Liver (tissue), 9 donors: ENCODE measurements around the gene IMPA2. TPM values are rescaled to one million over a fixed set of nuclear protein-coding genes. Genes with fewer than 3 reads are reported as not detected.

Experiments
- DNase-seq: peaks from one replicate; pipeline ENCODE4 v3.0.0-alpha.2; 2017; ENCODE audit warnings: low spot score
- H3K27ac ChIP-seq, 2 donors: one replicate each; pipeline ENCODE4 v1.7.0; 2013; ENCODE audit warnings: inconsistent platforms in 2 of 2, low read length in 2 of 2, control low read depth in 1 of 2, low read depth in 1 of 2, mild to moderate bottlenecking in 1 of 2
- H3K27me3 ChIP-seq, 4 donors: one replicate each; pipeline versions ENCODE4 v1.6.1 to v1.7.0; 2013; ENCODE audit warnings: low read length in 3 of 4, inconsistent platforms in 1 of 4, mild to moderate bottlenecking in 1 of 4, moderate library complexity in 1 of 4; ENCODE audit not compliant: control insufficient read depth in 4 of 4, insufficient read depth in 4 of 4
- H3K36me3 ChIP-seq, 4 donors: one replicate each; pipeline versions ENCODE4 v1.6.1 to v1.7.0; 2013; ENCODE audit warnings: low read length in 3 of 4, mild to moderate bottlenecking in 3 of 4, low read depth in 1 of 4, moderate library complexity in 1 of 4; ENCODE audit not compliant: control insufficient read depth in 4 of 4, insufficient read depth in 3 of 4
- H3K4me1 ChIP-seq, 4 donors: one replicate each; pipeline versions ENCODE4 v1.6.1 to v1.7.0; 2013; ENCODE audit warnings: low read length in 3 of 4, mild to moderate bottlenecking in 3 of 4, moderate library complexity in 1 of 4; ENCODE audit not compliant: control insufficient read depth in 4 of 4, insufficient read depth in 4 of 4
- H3K4me3 ChIP-seq, 3 donors: one replicate each; pipeline versions ENCODE4 v1.6.1 to v1.7.0; 2013; ENCODE audit warnings: low read length in 3 of 3, control low read depth in 1 of 3, low read depth in 1 of 3, mild to moderate bottlenecking in 1 of 3
- H3K9ac ChIP-seq, 2 donors: one replicate each; pipeline ENCODE4 v1.7.0; 2013; ENCODE audit warnings: low read length in 2 of 2, mild to moderate bottlenecking in 2 of 2, moderate library complexity in 2 of 2, control low read depth in 1 of 2, low read depth in 1 of 2
- H3K9me3 ChIP-seq, 4 donors: one replicate each; pipeline versions ENCODE4 v1.6.1 to v1.7.0; 2013; ENCODE audit warnings: low read length in 3 of 4; ENCODE audit not compliant: control insufficient read depth in 4 of 4
- EGR1 ChIP-seq, 2 donors: IDR thresholded peaks; 2 replicates each; pipeline ENCODE4 v1.6.1; 2016 to 2018; ENCODE audit warnings: antibody characterized with exemption in 2 of 2, low read depth in 2 of 2
- FOXA1 ChIP-seq: IDR thresholded peaks from 2 replicates; pipeline ENCODE4 v1.6.1; 2016; ENCODE audit warnings: antibody characterized with exemption
- FOXA2 ChIP-seq: IDR thresholded peaks from 2 replicates; pipeline ENCODE4 v1.6.1; 2016; ENCODE audit warnings: antibody characterized with exemption
- GABPA ChIP-seq, 2 donors: IDR thresholded peaks in 1 of 2; conservative IDR thresholded peaks in 1 of 2; 2 replicates each; pipeline ENCODE4 v1.6.1; 2016; ENCODE audit warnings: antibody characterized with exemption in 2 of 2, mild to moderate bottlenecking in 1 of 2, moderate library complexity in 1 of 2
- HNF4A ChIP-seq, 2 donors: conservative IDR thresholded peaks; 2 replicates each; pipeline ENCODE4 v1.6.1; 2016; ENCODE audit warnings: antibody characterized with exemption in 2 of 2, mild to moderate bottlenecking in 2 of 2
- HNF4G ChIP-seq: IDR thresholded peaks from 2 replicates; pipeline ENCODE4 v1.6.1; 2016; ENCODE audit warnings: antibody characterized with exemption
- JUND ChIP-seq, 2 donors: IDR thresholded peaks; 2 replicates each; pipeline ENCODE4 v1.6.1; 2016; ENCODE audit warnings: antibody characterized with exemption in 2 of 2
- NR2F2 ChIP-seq: IDR thresholded peaks from 2 replicates; pipeline ENCODE4 v1.6.1; 2016; ENCODE audit warnings: antibody characterized with exemption
- RAD21 ChIP-seq, 2 donors: IDR thresholded peaks; 2 replicates each; pipeline ENCODE4 v1.6.1; 2016; ENCODE audit warnings: antibody characterized with exemption in 2 of 2, mild to moderate bottlenecking in 2 of 2
- RXRA ChIP-seq, 2 donors: IDR thresholded peaks; 2 replicates each; pipeline ENCODE4 v1.6.1; 2017 to 2018; ENCODE audit warnings: antibody characterized with exemption in 2 of 2, mild to moderate bottlenecking in 1 of 2
- SP1 ChIP-seq: IDR thresholded peaks from 2 replicates; pipeline ENCODE4 v1.6.1; 2018; ENCODE audit warnings: antibody characterized with exemption, mild to moderate bottlenecking
- TAF1 ChIP-seq: conservative IDR thresholded peaks from 2 replicates; pipeline ENCODE4 v1.6.1; 2016; ENCODE audit warnings: antibody characterized with exemption, mild to moderate bottlenecking
- YY1 ChIP-seq: IDR thresholded peaks from 2 replicates; pipeline ENCODE4 v1.6.1; 2016; ENCODE audit warnings: antibody characterized with exemption, mild to moderate bottlenecking
- WGBS: extraction: QIAGEN DNeasy Blood & Tissue Kit; methylation state at CpG from one replicate; pipeline ENCODE4 v1.1.7; 2013; 5-methylcytosine and 5-hydroxymethylcytosine counted together
- polyA plus RNA-seq, 2 donors: library from polyadenylated mRNA; stranded (reverse) in 1 of 2; unstranded in 1 of 2; fragments of 200-250 nt in 1 of 2; fragments of >200 nt in 1 of 2; fragmentation: Nextera tagmentation in 1 of 2; extraction: Ambion mirVana in 1 of 2; gene quantifications; one replicate each; pipeline versions ENCODE4 v1.2.1 to v1.2.3, GENCODE V29; 2013 to 2015
- total RNA-seq, 2 donors: library from RNA; depleted of rRNA; stranded (reverse); fragments of >200 nt; gene quantifications; one replicate each; pipeline ENCODE4 v1.2.3, GENCODE V29; 2014
- TF ChIP-seq, protein P1 (sequence below): fragments of 150-350 bp; IDR thresholded peaks from 2 replicates; pipeline ENCODE4 v1.5.1; 2017; ENCODE audit warnings: improper control_type of control experiment, low read depth, low read length; ENCODE audit not compliant: missing input control
- TF ChIP-seq, protein P2 (sequence below): IDR thresholded peaks from 2 replicates; pipeline ENCODE4 v1.6.1; 2016; ENCODE audit warnings: antibody characterized with exemption
- TF ChIP-seq, protein P3 (sequence below): IDR thresholded peaks from 2 replicates; pipeline ENCODE4 v1.6.1; 2016; ENCODE audit warnings: antibody characterized with exemption
- TF ChIP-seq, protein P4 (sequence below): IDR thresholded peaks from 2 replicates; pipeline ENCODE4 v1.6.1; 2016; ENCODE audit warnings: antibody characterized with exemption
- TF ChIP-seq, protein P5 (sequence below): IDR thresholded peaks from 2 replicates; pipeline ENCODE4 v1.6.1; 2016; ENCODE audit warnings: antibody characterized with exemption, mild to moderate bottlenecking
- donor health status: healthy.
- donor health status: healthy.
- donor health status: healthy.
- donor health status: healthy.
- donor health status: healthy.

The IMPA2 gene
- total and polyA plus RNA-seq, 4 donors, result 27.5 to 55.8 (median 48.2) TPM

DNA sequence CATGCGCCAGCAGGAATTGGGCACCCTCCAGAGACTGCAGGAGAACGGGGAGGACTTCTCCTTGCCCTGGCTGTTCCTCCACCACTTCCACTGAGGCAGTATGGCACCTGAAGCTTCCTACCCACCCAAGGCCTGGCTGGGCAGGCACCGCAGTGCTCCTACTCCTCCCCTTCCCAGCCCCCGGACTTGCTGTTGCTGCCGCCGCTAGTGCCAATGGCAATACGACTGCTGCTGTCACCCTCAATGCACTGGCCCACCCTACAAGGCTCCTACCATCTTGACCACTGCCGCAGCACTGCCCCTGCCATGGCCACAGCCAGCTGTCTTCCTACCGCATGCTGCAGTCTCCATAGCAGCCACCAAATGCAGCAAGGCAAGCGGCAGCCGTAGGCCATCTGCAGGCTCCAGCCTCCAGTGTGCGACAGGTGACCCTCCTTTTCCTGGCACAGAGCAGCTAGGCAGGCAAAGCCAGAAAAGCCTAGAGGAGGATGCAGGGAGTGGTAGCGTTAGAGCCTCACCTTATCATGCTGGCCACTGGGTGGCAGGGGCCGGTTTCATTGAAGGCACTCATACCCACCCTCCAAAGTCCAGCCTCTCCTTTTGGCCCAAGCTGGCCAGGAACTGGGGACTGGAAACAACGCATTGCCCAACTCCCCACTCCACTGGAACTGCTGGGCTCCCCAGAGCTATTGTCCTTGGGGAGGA is 64.9 kb downstream of the IMPA2 start (continued):
- TF ChIP-seq, protein P1, sequence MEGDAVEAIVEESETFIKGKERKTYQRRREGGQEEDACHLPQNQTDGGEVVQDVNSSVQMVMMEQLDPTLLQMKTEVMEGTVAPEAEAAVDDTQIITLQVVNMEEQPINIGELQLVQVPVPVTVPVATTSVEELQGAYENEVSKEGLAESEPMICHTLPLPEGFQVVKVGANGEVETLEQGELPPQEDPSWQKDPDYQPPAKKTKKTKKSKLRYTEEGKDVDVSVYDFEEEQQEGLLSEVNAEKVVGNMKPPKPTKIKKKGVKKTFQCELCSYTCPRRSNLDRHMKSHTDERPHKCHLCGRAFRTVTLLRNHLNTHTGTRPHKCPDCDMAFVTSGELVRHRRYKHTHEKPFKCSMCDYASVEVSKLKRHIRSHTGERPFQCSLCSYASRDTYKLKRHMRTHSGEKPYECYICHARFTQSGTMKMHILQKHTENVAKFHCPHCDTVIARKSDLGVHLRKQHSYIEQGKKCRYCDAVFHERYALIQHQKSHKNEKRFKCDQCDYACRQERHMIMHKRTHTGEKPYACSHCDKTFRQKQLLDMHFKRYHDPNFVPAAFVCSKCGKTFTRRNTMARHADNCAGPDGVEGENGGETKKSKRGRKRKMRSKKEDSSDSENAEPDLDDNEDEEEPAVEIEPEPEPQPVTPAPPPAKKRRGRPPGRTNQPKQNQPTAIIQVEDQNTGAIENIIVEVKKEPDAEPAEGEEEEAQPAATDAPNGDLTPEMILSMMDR, result no peak
- no peak for TF ChIP-seq RAD21 (IDR thresholded peaks at IDR 0.05)
- no peak for TF ChIP-seq HNF4G
- TF ChIP-seq GABPA (IDR thresholded peaks at IDR 0.05 in 1 of 2, conservative IDR thresholded peaks at IDR 0.05 in 1 of 2), result no peak

DNA sequence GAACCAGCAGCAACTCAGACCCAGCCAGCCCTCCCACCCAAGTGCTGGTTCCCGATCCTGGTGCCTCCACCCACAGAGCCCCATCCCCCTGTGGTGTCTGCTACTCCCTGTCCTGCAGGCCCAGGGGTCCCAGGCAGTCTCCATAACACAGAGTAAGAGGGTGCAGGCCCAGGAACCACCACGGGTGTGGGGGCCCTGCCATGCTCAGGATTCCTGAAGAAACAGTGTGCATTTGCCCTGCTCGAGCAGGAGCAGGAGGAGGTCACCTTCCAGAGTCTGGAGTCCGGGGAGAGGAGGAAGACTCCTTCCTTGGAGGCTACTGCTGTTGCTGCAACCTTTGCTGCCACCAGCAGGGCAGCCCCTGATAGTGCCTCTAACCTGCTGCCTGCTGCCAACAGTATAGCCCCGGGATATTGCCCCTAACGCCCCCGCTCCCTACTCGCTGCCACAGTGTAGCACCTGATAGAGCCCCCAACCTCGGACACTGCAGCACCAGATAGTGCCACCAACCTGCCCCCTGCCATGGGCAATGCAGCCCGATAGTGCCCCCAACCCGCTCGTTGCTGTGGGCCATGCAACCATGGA is 65.5 kb downstream of the IMPA2 start:
- TF ChIP-seq, protein P2, sequence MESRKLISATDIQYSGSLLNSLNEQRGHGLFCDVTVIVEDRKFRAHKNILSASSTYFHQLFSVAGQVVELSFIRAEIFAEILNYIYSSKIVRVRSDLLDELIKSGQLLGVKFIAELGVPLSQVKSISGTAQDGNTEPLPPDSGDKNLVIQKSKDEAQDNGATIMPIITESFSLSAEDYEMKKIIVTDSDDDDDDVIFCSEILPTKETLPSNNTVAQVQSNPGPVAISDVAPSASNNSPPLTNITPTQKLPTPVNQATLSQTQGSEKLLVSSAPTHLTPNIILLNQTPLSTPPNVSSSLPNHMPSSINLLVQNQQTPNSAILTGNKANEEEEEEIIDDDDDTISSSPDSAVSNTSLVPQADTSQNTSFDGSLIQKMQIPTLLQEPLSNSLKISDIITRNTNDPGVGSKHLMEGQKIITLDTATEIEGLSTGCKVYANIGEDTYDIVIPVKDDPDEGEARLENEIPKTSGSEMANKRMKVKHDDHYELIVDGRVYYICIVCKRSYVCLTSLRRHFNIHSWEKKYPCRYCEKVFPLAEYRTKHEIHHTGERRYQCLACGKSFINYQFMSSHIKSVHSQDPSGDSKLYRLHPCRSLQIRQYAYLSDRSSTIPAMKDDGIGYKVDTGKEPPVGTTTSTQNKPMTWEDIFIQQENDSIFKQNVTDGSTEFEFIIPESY, result no peak
- TF ChIP-seq GABPA (IDR thresholded peaks at IDR 0.05 in 1 of 2, conservative IDR thresholded peaks at IDR 0.05 in 1 of 2), result no peak
- no peak for TF ChIP-seq YY1
- TF ChIP-seq JUND (IDR thresholded peaks at IDR 0.05), result no peak
- TF ChIP-seq RXRA (IDR thresholded peaks at IDR 0.05), result no peak
- TF ChIP-seq, protein P1, result no peak
- TF ChIP-seq, protein P3, sequence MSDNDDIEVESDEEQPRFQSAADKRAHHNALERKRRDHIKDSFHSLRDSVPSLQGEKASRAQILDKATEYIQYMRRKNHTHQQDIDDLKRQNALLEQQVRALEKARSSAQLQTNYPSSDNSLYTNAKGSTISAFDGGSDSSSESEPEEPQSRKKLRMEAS, result no peak
- no peak for TF ChIP-seq HNF4G
- no peak for TF ChIP-seq FOXA2
- no peak for TF ChIP-seq TAF1
- no peak for TF ChIP-seq EGR1 (IDR thresholded peaks at IDR 0.05; ENCODE audit: low read depth in 2 of 2)
- no peak for TF ChIP-seq NR2F2
- TF ChIP-seq FOXA1, result no peak
- TF ChIP-seq HNF4A (conservative IDR thresholded peaks at IDR 0.05), result no peak
- TF ChIP-seq, protein P4, sequence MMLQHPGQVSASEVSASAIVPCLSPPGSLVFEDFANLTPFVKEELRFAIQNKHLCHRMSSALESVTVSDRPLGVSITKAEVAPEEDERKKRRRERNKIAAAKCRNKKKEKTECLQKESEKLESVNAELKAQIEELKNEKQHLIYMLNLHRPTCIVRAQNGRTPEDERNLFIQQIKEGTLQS, result no peak
- no peak for TF ChIP-seq RAD21 (IDR thresholded peaks at IDR 0.05)
- TF ChIP-seq SP1, result no peak
- TF ChIP-seq, protein P5, sequence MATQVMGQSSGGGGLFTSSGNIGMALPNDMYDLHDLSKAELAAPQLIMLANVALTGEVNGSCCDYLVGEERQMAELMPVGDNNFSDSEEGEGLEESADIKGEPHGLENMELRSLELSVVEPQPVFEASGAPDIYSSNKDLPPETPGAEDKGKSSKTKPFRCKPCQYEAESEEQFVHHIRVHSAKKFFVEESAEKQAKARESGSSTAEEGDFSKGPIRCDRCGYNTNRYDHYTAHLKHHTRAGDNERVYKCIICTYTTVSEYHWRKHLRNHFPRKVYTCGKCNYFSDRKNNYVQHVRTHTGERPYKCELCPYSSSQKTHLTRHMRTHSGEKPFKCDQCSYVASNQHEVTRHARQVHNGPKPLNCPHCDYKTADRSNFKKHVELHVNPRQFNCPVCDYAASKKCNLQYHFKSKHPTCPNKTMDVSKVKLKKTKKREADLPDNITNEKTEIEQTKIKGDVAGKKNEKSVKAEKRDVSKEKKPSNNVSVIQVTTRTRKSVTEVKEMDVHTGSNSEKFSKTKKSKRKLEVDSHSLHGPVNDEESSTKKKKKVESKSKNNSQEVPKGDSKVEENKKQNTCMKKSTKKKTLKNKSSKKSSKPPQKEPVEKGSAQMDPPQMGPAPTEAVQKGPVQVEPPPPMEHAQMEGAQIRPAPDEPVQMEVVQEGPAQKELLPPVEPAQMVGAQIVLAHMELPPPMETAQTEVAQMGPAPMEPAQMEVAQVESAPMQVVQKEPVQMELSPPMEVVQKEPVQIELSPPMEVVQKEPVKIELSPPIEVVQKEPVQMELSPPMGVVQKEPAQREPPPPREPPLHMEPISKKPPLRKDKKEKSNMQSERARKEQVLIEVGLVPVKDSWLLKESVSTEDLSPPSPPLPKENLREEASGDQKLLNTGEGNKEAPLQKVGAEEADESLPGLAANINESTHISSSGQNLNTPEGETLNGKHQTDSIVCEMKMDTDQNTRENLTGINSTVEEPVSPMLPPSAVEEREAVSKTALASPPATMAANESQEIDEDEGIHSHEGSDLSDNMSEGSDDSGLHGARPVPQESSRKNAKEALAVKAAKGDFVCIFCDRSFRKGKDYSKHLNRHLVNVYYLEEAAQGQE, result no peak
- H3K4me1 ChIP-seq, result no peaks in the 10 kb centered on the region
- H3K9ac ChIP-seq, result no peak overlapping the region
- H3K27me3 ChIP-seq, result no peaks in the 10 kb centered on the region
- no peak overlapping the region for H3K4me3 ChIP-seq
- H3K27ac ChIP-seq, result no peak overlapping the region
- H3K9me3 ChIP-seq, result no peaks in the 10 kb centered on the region
- H3K36me3 ChIP-seq, result no peaks in the 10 kb centered on the region
- no peak for DNase-seq
- 88% methylated on average over 12 of the region's 12 CpGs for WGBS
